ENCODE measurements around the gene PDGFD.

- TF ChIP-seq REST (IDR thresholded peaks at IDR 0.05; ENCODE audit: borderline replicate concordance) = no peak
- no peak for TF ChIP-seq EP300 (conservative IDR thresholded peaks at IDR 0.05; ENCODE audit: poor library complexity, severe bottlenecking)
- TF ChIP-seq CTCF (IDR thresholded peaks at IDR 0.05; ENCODE audit: poor library complexity, severe bottlenecking) = no peak
- TF ChIP-seq POLR2AphosphoS5 (IDR thresholded peaks at IDR 0.05) = no peak
- TF ChIP-seq EZH2 (IDR thresholded peaks at IDR 0.05; ENCODE audit: borderline replicate concordance, insufficient read depth, low read length, poor library complexity, severe bottlenecking) = no peak
- TF ChIP-seq RAD21 (conservative IDR thresholded peaks at IDR 0.05) = no peak
Measured at GRCh38 chr11:103878646-103879045, 285.3 kb downstream of the PDGFD start.

Data from neural cell (in vitro differentiated cells).